ENCODE data around the gene OR7G1.
A peak's percentile ranks its signal among the peaks of the same experiment; 100 is the strongest.

Gene OR7G1, protein sequence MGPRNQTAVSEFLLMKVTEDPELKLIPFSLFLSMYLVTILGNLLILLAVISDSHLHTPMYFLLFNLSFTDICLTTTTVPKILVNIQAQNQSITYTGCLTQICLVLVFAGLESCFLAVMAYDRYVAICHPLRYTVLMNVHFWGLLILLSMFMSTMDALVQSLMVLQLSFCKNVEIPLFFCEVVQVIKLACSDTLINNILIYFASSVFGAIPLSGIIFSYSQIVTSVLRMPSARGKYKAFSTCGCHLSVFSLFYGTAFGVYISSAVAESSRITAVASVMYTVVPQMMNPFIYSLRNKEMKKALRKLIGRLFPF

GRCh38 chr19:9115307-9115813, at the start of gene OR7G1:
Gene OR7G1, minus strand, starts transcription at chr19:9115763. Its CDS starts 0 bp downstream, at chr19:9115763.
- no peak for DNase-seq

DNA sequence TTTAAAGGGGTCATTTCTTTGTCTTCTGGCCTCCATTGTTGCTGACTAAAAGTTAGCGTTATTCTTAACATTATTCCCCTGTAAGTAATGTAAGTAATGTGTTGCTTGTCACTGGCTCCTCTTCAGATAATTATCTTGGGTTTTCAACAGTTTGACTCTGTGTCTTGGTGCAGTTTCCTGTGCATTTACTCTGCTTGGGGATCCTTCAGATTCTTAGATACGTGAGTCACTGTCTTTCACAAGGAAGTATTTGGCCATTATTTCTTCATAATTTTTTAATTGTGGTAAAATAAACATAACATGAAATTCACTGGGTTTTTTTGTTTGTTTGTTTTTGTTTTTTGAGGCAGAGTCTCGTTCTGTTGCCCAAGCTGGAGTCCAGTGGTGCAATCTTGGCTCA, 49.7 kb upstream of the OR7G1 start:
- no peak for DNase-seq

GRCh38 chr19:9161427-9161826, 45.9 kb upstream of the OR7G1 start:
- DNase-seq = no peak

DNA sequence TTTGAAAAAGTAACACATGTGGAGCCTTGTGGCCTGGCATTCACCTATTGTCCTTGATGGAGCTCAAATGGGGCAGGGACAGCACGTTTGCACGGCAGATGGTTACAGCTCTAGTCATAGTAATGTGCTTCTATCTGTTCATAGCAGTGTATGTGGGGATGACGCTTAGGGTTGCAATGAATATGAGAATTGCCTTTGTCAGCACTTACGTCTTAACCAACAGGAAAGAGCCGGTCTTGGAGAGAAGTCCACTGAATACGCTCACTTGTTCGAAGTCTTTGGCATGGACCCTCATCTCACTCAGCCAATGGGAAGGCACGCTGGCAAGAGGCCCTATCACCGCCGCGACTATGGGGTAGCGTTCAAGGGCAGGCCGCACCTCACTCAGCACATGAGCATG, 44.3 kb upstream of the OR7G1 start:
- DNase-seq = no peak

DNA sequence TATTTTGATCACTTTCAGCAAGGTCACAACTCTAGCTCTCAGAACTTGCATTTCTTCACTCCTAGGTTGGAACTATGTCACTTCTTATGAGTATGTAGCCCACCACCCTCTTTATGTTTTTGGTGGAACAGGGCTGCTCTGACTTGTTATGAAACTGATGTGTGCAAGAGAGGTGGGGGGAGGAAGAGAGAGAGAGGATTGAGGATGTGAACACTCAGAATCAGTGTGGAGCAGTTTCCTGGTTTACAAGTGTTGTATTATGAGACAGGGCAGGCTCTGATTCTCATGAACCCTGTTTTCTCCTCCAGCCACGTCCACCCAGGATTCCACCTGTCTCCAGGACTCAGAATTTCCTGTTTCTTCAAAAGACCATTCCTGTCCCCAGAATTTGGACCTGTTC, 40.7 kb upstream of the OR7G1 start:
- DNase-seq = no peak

DNA sequence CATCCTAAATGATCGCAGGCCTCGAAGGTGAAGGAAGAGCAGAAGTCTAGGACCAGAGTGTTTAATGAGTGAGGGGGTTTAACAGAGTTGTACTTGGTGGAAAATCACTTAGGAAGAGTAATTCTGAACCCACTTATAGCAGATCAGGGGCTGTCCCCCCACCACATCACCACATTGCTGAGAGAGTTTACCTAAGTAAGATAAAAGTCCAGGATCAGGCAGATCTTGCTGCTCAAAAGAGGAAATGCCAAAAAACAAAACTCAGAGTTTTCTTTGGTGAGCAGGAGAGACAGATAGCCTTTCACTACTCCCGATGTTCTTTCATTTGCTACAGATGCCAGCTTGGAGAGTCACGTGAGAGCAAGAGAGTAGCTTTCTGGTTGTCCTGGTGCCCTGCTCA, 40.0 kb upstream of the OR7G1 start:
- no peak for DNase-seq

DNA sequence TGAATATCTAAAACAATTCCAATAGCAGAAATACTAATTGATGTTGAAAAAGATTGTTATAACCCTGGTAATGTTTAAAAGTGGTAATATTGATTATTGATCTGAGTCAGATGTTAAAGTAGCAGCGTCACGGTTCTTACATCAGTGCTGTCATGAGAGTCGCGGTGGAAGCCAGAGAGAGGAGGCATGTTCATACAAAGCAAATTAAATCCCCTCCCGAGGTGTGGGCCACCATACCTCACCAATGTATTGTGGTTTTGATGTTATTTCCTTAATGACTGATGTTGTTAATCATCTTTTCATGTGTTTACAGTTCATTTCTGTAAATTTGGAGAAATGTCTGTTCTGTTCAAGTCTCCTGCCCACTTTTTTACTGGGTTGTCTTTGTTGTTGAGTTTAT, 35.8 kb upstream of the OR7G1 start:
- DNase-seq = no peak

DNA sequence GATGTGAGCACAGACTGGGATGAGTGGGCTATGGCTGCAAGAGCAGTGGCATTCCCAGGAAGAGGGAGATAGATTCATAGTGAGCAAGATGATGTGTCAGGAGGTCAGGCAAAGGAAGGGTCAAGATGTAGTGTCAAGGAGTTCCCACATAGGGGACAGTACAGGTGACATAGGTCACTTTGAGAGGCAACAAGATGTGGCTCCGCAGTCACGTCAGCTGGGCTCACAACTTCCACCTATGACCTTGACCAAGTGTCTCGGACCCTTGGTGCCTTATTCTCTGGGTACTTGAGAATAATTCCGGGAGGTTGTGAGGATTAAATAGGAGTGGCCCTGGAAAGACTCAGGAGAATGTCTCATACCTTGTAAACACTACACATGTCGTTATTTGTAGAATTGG, 35.1 kb upstream of the OR7G1 start:
- no peak for DNase-seq

GRCh38 chr19:9149997-9150396, 34.4 kb upstream of the OR7G1 start:
- DNase-seq = no peak

- no peak for DNase-seq
Observed at GRCh38 chr19:9148697-9149096, 33.1 kb upstream of the OR7G1 start.

GRCh38 chr19:9146882-9147281, 31.3 kb upstream of the OR7G1 start:
- no peak for DNase-seq

DNA sequence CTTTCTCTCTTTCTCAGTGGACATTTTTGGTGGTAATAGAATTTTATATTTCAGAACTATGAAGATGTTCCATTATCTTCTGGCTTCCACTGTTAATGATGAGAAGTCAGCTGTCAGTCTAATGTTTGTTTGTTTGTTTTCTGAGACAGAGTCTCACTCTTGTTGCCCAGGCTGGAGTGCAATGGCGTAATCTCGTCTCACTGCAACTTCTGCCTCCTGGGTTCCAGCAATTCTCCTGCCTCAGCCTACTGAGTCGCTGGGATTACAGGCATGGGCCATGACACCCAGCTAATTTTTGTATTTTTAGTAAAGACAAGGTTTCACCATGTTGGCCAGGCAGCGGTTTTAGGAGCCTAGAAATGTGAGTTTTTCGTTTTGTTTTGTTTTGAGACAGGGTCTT, 29.4 kb upstream of the OR7G1 start:
- DNase-seq = no peak

GRCh38 chr19:9140159-9140874, 24.8 kb upstream of the OR7G1 start, which contains the start of gene ZNF317:
Gene ZNF317, plus strand, starts transcription at chr19:9140397. Its CDS starts 15,620 bp downstream, at chr19:9156017.
- peak; percentile 86 for DNase-seq

- no peak for DNase-seq
Observed at GRCh38 chr19:9139609-9140158, 24.1 kb upstream of the OR7G1 start.

DNA sequence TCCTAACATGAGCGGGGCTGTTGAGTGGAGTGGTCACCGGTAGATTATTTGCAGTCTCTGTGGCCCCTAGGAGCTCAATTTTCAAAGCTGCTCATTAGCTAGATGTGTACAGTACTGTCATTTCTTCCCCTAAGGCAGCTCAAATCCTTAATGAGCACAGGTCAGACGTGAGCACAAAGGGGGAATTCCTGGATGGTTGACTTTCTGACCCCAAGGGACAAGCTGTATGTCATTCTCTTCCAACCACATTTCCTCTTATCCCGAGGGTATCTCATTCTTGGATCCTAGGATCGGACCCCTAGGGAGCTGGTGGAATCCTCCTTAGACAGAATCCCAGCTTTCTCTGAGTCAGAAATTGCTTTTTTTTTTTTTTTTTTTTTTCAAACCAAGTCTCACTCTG, 16.9 kb upstream of the OR7G1 start:
- no peak for DNase-seq

GRCh38 chr19:9130965-9131364, 15.4 kb upstream of the OR7G1 start:
- no peak for DNase-seq

DNA sequence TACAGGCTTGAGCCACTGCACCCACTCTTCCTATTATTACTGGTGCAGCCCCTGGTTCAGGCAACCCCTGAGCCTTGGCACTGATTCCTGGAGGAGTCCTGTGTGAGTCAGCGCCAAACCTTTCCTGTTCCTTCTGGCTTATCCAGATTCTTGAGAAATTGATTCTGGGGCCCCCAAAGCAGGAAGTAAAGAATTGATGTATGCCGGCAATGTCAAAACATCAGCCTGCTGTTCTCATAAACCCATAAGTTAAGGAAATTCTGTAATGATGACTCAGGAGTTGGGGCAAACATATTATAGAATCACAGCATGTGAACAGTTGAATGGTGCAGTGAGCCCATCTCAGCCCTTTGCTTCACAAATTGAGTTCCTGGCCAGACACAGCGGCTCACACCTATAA, 12.6 kb upstream of the OR7G1 start:
- DNase-seq = no peak

DNA sequence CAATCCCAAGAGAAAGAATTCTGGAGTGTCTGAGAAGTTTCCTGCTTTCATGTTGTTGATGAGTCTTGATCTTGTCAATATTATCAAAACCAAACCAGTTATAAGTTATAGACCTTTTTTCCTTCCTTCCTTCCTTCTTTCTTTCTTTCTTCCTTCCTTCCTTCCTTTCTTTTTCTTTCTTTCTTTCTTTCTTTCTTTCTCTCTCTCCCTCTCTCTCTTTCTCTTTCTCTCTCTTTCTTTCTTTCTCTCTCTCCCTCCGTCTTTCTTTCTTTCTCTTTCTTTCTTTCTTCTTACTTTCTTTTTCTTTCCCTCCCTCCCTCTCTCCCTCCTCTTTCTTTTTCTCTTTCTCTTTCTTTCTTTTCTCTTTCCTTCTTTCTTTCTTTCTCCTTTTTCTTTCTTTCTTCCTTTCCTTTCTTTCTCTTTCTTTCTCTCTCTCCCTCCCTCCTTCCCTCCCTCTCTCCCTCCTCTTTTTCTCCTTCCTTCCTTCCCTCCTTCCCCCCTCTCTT, 11.4 kb upstream of the OR7G1 start, which contains the start of gene OR7G3:
Gene OR7G3 (minus strand): TSS at position 51 of the 506 bp plus-strand sequence. CDS start 0 bp downstream, at position 51.
- no peak for DNase-seq

DNA sequence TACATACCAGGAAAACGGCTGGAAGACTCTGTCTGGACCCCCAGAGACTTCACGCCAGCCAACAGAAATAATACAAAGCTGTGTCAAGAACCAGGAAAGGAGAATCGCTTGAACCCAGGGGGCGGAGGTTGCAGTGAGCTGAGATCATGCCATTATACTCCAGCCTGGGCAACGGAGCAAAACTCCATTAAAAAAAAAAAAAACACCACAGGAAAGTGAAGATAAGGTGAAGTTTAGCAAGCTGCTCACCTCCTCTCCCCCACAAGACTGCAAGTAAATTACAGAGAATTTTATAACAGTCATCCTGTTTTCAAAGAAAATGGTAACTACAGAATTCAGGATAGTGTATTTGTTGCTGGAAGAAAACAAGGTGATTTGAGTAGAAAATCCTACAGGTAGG, 984 bp upstream of the OR7G1 start:
- no peak for DNase-seq

- DNase-seq = no peak
Observed at GRCh38 chr19:9109959-9110358, 5.6 kb downstream of the OR7G1 start.

- no peak for DNase-seq
Observed at GRCh38 chr19:9107375-9107774, 8.2 kb downstream of the OR7G1 start, which contains the start of gene OR7G2. Gene OR7G2, minus strand, starts transcription at chr19:9107475. Its CDS starts 4,232 bp downstream, at chr19:9103243.

GRCh38 chr19:9086761-9087160, 28.8 kb downstream of the OR7G1 start, which contains the start of gene OR1M1:
Gene OR1M1, plus strand, starts transcription at chr19:9087061. Its CDS starts 6,184 bp downstream, at chr19:9093245.
- no peak for DNase-seq

GRCh38 chr19:9078651-9079050, 36.9 kb downstream of the OR7G1 start:
- DNase-seq = no peak
